NCI-H1694 treated with DMSO at 0.1 percent for 48 hours (cell line): Measurements from ENCODE around the gene LARP4B.
"Not testable (repeated sequence)": the region's sequence is repeated elsewhere in the genome, so short reads cannot be mapped to it uniquely, and the experiment has no call there.

Experiments used
- DNase-seq: peaks from one replicate; lab custom pipeline; 2025; lab: John Stamatoyannopoulos, UW

The LARP4B gene

GRCh38 chr10:958106-958505 lies 26.6 kb upstream of the LARP4B start:
- no peak for DNase-seq

- DNase-seq = no peak
These were observed 24.3 kb upstream of the LARP4B start for GRCh38 chr10:955820-956217.

GRCh38 chr10:955127-955819 lies 23.8 kb upstream of the LARP4B start:
- DNase-seq = no peak

- no peak for DNase-seq
These were observed 22.9 kb upstream of the LARP4B start for GRCh38 chr10:954396-954795.

- DNase-seq = no peak
These were observed 22.3 kb upstream of the LARP4B start for GRCh38 chr10:953836-954235.

- DNase-seq = no peak
These were observed 17.9 kb upstream of the LARP4B start for GRCh38 chr10:949446-949845.

- no peak for DNase-seq
These were observed 16.8 kb upstream of the LARP4B start for GRCh38 chr10:948347-948746.

GRCh38 chr10:947881-948280 lies 16.4 kb upstream of the LARP4B start:
- DNase-seq = no peak

- DNase-seq = no peak
These were observed 15.5 kb upstream of the LARP4B start for GRCh38 chr10:947051-947450.

GRCh38 chr10:945778-946177 lies 14.3 kb upstream of the LARP4B start:
- DNase-seq = no peak

- no peak for DNase-seq
These were observed 12.7 kb upstream of the LARP4B start for GRCh38 chr10:944034-944831.

- DNase-seq = no peak
These were observed 12.0 kb upstream of the LARP4B start for GRCh38 chr10:943334-944033.

- DNase-seq = no peak
These were observed 7.6 kb upstream of the LARP4B start for GRCh38 chr10:938941-939678.

GRCh38 chr10:934746-935406 lies 3.4 kb upstream of the LARP4B start:
- DNase-seq = no peak

GRCh38 chr10:934165-934564 lies 2.7 kb upstream of the LARP4B start:
- not testable (repeated sequence) for DNase-seq

GRCh38 chr10:932589-932988 lies 1.1 kb upstream of the LARP4B start:
- DNase-seq = no peak

- DNase-seq = no peak
These were observed 730 bp downstream of the LARP4B start for GRCh38 chr10:930625-931325.

- DNase-seq = no peak
These were observed 1.4 kb downstream of the LARP4B start for GRCh38 chr10:929960-930624.

GRCh38 chr10:927131-927530 lies 4.4 kb downstream of the LARP4B start:
- no peak for DNase-seq

GRCh38 chr10:926075-926698 lies 5.3 kb downstream of the LARP4B start:
- DNase-seq = no peak
